ENCODE results near the gene GUCD1. TPM values are rescaled to one million over a fixed set of nuclear protein-coding genes. Genes with fewer than 3 reads are reported as not detected.

GUCD1 gene
- total and polyA plus RNA-seq, 9 of the 15 experiments (the other 6 are each of a cell fraction or from before 2014, with no cell fraction given): 31.5 to 67.8 (median 50.3) TPM

DNA sequence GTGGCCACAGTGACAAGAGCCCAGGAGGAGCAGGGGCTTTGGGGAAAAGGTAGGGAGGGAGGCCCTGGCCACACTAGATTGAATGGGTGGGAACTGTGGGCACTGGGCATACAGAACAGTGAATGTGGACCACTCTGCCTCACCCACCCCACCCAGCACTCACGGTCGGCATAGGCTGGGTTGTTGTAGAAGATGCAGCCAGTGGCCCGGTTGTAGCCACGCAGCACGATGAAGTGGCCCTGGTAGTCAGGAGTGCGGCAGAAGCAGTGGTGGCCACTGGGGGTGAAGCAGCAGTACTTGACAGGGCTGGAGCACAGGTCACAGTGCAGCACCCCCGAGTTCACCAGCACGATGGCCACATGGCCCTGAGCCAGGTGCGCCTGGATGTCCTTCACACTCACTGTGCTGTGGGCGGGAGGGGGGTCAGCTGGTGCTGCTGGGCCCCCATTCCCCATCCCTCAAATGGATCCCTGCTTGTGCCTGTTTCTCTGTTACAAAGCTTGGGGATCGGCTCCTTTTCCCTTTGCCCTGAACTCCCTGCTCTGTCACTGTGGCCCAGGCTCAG lies 11.2 kb downstream of the GUCD1 start:
- Histone ChIP-seq H3K27me3 (ENCODE audit: control insufficient read depth in 2 of 2, insufficient read depth in 2 of 2, low read length in 2 of 2) (no peaks in the 10 kb centered on the region), H3K4me2 (ENCODE audit: insufficient read depth, low read length) (no peak overlapping the region), H3K9me3 (replicated peaks; ENCODE audit: control insufficient read depth, insufficient read depth, low read depth, low read length) (no peaks in the 10 kb centered on the region), H3K79me2 (ENCODE audit: control insufficient read depth, insufficient read depth, low read length) (no peaks in the 10 kb centered on the region), H3K9me1 (ENCODE audit: control insufficient read depth, insufficient read depth, low read length) (no peaks in the 10 kb centered on the region), H4K20me1 (replicated peaks; ENCODE audit: control insufficient read depth, insufficient read depth, low read length) (no peaks in the 10 kb centered on the region), H3K9ac (ENCODE audit: insufficient read depth in 1 of 2, low read depth in 2 of 2, low read length in 2 of 2) (no peak overlapping the region), H3K4me1 (replicated peaks in 1 of 2; ENCODE audit: control insufficient read depth in 2 of 2, insufficient read depth in 2 of 2, low read length in 2 of 2) (peaks cover 0 to 4% of the 10 kb centered on the region in 2 experiments; a peak in 1 of 5 replicates), H3K4me3 (no peak overlapping the region), H3K27ac (ENCODE audit: extremely low read depth, low read depth, low read length) (no peak overlapping the region), H3K36me3 (ENCODE audit: control insufficient read depth, insufficient read depth, low read length) (peaks cover 72% of the 10 kb centered on the region; the same call in 2 of the 3 replicates), H2AFZ (ENCODE audit: low read depth, low read length) (no peak overlapping the region)
- ATAC-seq: no peak
- intact Hi-C loops (cut with micrococcal nuclease): no loop called here
- TF ChIP-seq RBFOX2 (IDR thresholded peaks at IDR 0.05; ENCODE audit: low read depth, low read length): peak; percentile 27; the same call in 1 of the 2 replicates
- TF ChIP-seq SMARCC2 (IDR thresholded peaks at IDR 0.05; ENCODE audit: low read depth): no peak
- WGBS (ENCODE audit: insufficient coverage, low coverage, missing lambda C conversion rate): 89% methylated on average over 10 of the region's 11 CpGs
- FAIRE-seq: no peak
- POLR2A ChIA-PET: interaction anchor here (0.6 to 2.0 kb wide), 3 partner anchors 10 to 120 kb away, joined by 4 to 7 read pairs (median 5); partner anchors contain the start of gene GUCD1
- in situ Hi-C loops (cut with MboI): no loop called here
- BruUV-seq (replicated peaks): no TSS peak
- CTCF ChIA-PET (ENCODE audit: low intra/inter-chr PET ratio): no interaction called here
- no peak for DNase-seq (ENCODE audit: extremely low read depth in 1 of 4, low spot score in 3 of 4)

DNA sequence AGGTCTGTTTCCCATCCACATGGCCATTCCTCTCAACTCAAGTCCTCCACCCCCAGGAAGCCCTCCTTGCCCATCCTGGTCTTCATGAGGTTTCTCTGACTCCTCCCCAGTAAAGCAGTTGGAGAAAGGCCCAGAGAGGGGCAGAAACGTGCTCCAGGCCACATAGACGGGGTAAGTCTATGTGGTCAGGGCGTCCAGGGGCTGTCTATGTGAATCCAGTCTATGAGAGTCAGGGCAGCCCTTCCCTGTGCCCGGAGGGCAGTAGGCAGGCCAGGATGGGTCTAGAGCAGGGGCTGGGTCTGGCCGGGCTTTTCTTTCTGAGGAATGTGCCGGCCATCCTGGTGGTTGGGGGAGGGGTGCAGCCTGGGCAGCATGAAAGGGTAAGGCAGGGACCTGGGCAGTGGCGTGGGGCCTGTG lies 11.7 kb downstream of the GUCD1 start:
- Histone ChIP-seq H3K4me1 (replicated peaks in 1 of 2; ENCODE audit: control insufficient read depth in 2 of 2, insufficient read depth in 2 of 2, low read length in 2 of 2) (peaks cover 0 to 4% of the 10 kb centered on the region in 2 experiments; a peak in 1 of 5 replicates), H3K79me2 (ENCODE audit: control insufficient read depth, insufficient read depth, low read length) (no peaks in the 10 kb centered on the region), H3K9me1 (ENCODE audit: control insufficient read depth, insufficient read depth, low read length) (no peaks in the 10 kb centered on the region), H3K4me2 (ENCODE audit: insufficient read depth, low read length) (no peak overlapping the region), H3K27ac (ENCODE audit: extremely low read depth, low read depth, low read length) (no peak overlapping the region), H4K20me1 (replicated peaks; ENCODE audit: control insufficient read depth, insufficient read depth, low read length) (no peaks in the 10 kb centered on the region), H2AFZ (ENCODE audit: low read depth, low read length) (no peak overlapping the region), H3K9ac (ENCODE audit: insufficient read depth in 1 of 2, low read depth in 2 of 2, low read length in 2 of 2) (no peak overlapping the region), H3K4me3 (no peak overlapping the region), H3K9me3 (replicated peaks; ENCODE audit: control insufficient read depth, insufficient read depth, low read depth, low read length) (no peaks in the 10 kb centered on the region), H3K27me3 (ENCODE audit: control insufficient read depth in 2 of 2, insufficient read depth in 2 of 2, low read length in 2 of 2) (no peaks in the 10 kb centered on the region), H3K36me3 (ENCODE audit: control insufficient read depth, insufficient read depth, low read length) (peaks cover 68% of the 10 kb centered on the region; the same call in 2 of the 3 replicates)
- DNase-seq (ENCODE audit: extremely low read depth in 1 of 4, low spot score in 3 of 4): no peak
- BruUV-seq (replicated peaks): no TSS peak
- intact Hi-C loops (cut with micrococcal nuclease) (no loop called here), in situ Hi-C loops (cut with MboI) (no loop called here)
- no peak for ATAC-seq
- POLR2A ChIA-PET: interaction anchor here (0.5 to 2.0 kb wide), 2 partner anchors 12 to 42 kb away, joined by 3 to 7 read pairs; partner anchors contain the start of gene GUCD1
- TF ChIP-seq DPF2 (IDR thresholded peaks at IDR 0.05): no peak
- TF ChIP-seq ZFP36 (IDR thresholded peaks at IDR 0.05; ENCODE audit: low read depth, low read length, partially characterized antibody): peak; percentile 57
- FAIRE-seq: no peak
- CTCF ChIA-PET (ENCODE audit: low intra/inter-chr PET ratio): no interaction called here
- WGBS (ENCODE audit: insufficient coverage, low coverage, missing lambda C conversion rate): 95% methylated on average over 4 of the region's 7 CpGs
